Lung (tissue), 12 donors: Measurements from ENCODE around the gene UQCRC1. TPM values are rescaled to one million over a fixed set of nuclear protein-coding genes. Genes with fewer than 3 reads are reported as not detected.

Experiments
- ATAC-seq: fragments of 200-7000 bp; cut with Tn5 transposase; one replicate; pipeline ENCODE4 v1.9.1; 2020; ENCODE audit warnings: moderate number of reproducible peaks; ENCODE audit not compliant: insufficient read depth, low FRiP score
- DNase-seq, 3 donors: peaks; one replicate each; pipeline ENCODE4 v3.0.0-alpha.2; 2013 to 2017
- H3K27ac ChIP-seq, 2 donors: one replicate each; pipeline ENCODE4 v1.5.1; 2013; ENCODE audit warnings: mild to moderate bottlenecking in 2 of 2, moderate library complexity in 2 of 2, control low read depth in 1 of 2, inconsistent platforms in 1 of 2, low read depth in 1 of 2, low read length in 1 of 2
- H3K27me3 ChIP-seq, 3 donors: one replicate each; pipeline ENCODE4 v1.5.1; 2013; ENCODE audit warnings: low read length in 2 of 3; ENCODE audit not compliant: control insufficient read depth in 3 of 3, insufficient read depth in 3 of 3
- H3K36me3 ChIP-seq, 4 donors: one replicate each; pipeline ENCODE4 v1.5.1; 2013; ENCODE audit warnings: low read length in 4 of 4, mild to moderate bottlenecking in 1 of 4, moderate library complexity in 1 of 4; ENCODE audit not compliant: control insufficient read depth in 4 of 4, insufficient read depth in 4 of 4
- H3K4me1 ChIP-seq, 5 donors: one replicate each; pipeline ENCODE4 v1.5.1; 2013; ENCODE audit warnings: low read length in 5 of 5, mild to moderate bottlenecking in 2 of 5, moderate library complexity in 1 of 5; ENCODE audit not compliant: control insufficient read depth in 5 of 5, insufficient read depth in 5 of 5
- H3K4me3 ChIP-seq: one replicate; pipeline ENCODE4 v1.5.1; 2013; ENCODE audit warnings: mild to moderate bottlenecking, control low read depth, moderate library complexity
- H3K9ac ChIP-seq, 2 donors: one replicate each; pipeline ENCODE4 v1.5.1; 2013; ENCODE audit warnings: low read length in 2 of 2, control low read depth in 1 of 2; ENCODE audit not compliant: insufficient read depth in 1 of 2
- H3K9me3 ChIP-seq, 4 donors: one replicate each; pipeline ENCODE4 v1.5.1; 2013; ENCODE audit warnings: low read length in 3 of 4, mild to moderate bottlenecking in 1 of 4, moderate library complexity in 1 of 4; ENCODE audit not compliant: control insufficient read depth in 4 of 4, insufficient read depth in 3 of 4
- WGBS, 2 donors: extraction: QIAGEN DNeasy Blood & Tissue Kit; methylation state at CpG; one replicate each; pipeline ENCODE4 v1.1.7; 2013; 5-methylcytosine and 5-hydroxymethylcytosine counted together
- polyA plus RNA-seq, 2 donors: library from polyadenylated mRNA; stranded (reverse); fragments of 200-250 nt; gene quantifications; one replicate each; pipeline ENCODE4 v1.2.1, GENCODE V29; 2013
- total RNA-seq, 2 donors: library from RNA; depleted of rRNA in 1 of 2; stranded (reverse); fragments of >200 nt in 1 of 2; gene quantifications; one replicate each; pipeline ENCODE4 v1.2.1, GENCODE V29; 2014 to 2021
- TF ChIP-seq, protein P1 (sequence below): IDR thresholded peaks from 2 replicates; pipeline ENCODE4 v1.5.1; 2012; ENCODE audit warnings: mild to moderate bottlenecking; ENCODE audit errors: control extremely low read depth, extremely low read depth
- donor health status: control.
- donor health status: control.
- donor health status: Bipolar disorder and iron deficiency.
- donor health status: healthy.
- donor health status: DM: yes; HTN: yes; CAD: no.

UQCRC1 gene
- total and polyA plus RNA-seq, 4 donors = 98.5 to 225 (median 176) TPM

DNA sequence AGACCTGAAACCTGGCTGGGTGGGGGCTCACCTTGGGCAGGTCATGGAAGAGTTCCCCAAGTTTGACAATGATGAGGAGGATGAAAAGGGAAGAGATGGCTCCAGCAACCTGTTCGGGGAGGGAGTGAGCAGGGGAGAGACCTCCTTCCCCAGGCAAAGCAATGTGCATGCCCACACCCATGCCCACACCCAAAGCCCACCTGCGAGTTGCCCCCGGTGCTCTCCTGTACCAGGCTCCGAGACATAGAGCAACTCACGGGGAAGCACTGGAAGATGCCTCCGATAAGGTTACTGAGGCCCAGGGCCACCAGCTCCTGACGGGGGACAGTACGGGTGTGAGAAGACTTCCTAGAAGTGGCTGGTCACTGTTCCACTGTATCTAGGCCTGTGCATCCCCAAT, 21.0 kb upstream of the UQCRC1 start:
- TF ChIP-seq, protein P1, sequence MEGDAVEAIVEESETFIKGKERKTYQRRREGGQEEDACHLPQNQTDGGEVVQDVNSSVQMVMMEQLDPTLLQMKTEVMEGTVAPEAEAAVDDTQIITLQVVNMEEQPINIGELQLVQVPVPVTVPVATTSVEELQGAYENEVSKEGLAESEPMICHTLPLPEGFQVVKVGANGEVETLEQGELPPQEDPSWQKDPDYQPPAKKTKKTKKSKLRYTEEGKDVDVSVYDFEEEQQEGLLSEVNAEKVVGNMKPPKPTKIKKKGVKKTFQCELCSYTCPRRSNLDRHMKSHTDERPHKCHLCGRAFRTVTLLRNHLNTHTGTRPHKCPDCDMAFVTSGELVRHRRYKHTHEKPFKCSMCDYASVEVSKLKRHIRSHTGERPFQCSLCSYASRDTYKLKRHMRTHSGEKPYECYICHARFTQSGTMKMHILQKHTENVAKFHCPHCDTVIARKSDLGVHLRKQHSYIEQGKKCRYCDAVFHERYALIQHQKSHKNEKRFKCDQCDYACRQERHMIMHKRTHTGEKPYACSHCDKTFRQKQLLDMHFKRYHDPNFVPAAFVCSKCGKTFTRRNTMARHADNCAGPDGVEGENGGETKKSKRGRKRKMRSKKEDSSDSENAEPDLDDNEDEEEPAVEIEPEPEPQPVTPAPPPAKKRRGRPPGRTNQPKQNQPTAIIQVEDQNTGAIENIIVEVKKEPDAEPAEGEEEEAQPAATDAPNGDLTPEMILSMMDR = no peak
- Histone ChIP-seq H3K27ac (no peak overlapping the region), H3K9ac (no peak overlapping the region), H3K4me3 (no peak overlapping the region), H3K4me1 (peaks cover 0 to 9% (median 3%) of the 10 kb centered on the region in 5 donors), H3K27me3 (no peaks in the 10 kb centered on the region), H3K36me3 (peaks cover 0 to 50% (median 12%) of the 10 kb centered on the region in 4 donors), H3K9me3 (no peaks in the 10 kb centered on the region)
- DNase-seq (no peak), ATAC-seq (no peak)
- 94 to 98% methylated on average over 8 of the region's 8 CpGs for WGBS, 2 donors

DNA sequence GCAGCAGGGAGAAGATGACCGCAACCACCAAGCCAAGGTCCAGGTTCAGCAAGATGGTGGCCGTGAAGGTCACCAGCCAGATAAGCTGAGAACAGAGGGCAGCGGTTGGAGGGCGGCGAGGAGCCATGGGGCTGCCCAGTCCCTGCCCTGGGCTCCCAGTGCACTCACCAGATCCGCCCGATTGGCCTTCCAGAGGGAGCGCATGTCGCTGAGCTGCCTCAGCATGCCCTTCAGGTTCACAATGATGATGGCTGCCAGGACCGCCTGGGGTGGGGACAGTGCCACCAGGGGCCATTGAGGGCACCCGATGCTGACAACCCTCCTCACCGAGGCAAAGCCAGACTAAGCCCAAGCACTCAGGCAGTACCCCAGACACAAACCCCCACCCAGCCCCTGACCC, 20.4 kb upstream of the UQCRC1 start:
- DNase-seq (no peak), ATAC-seq (no peak)
- 96 to 98% methylated on average over 12 of the region's 12 CpGs for WGBS, 2 donors
- Histone ChIP-seq H3K9ac (no peak overlapping the region), H3K27me3 (no peaks in the 10 kb centered on the region), H3K4me3 (no peak overlapping the region), H3K4me1 (peaks cover 0 to 9% (median 3%) of the 10 kb centered on the region in 5 donors), H3K27ac (no peak overlapping the region), H3K9me3 (no peaks in the 10 kb centered on the region), H3K36me3 (peaks cover 0 to 50% (median 13%) of the 10 kb centered on the region in 4 donors)
- TF ChIP-seq, protein P1 = no peak

DNA sequence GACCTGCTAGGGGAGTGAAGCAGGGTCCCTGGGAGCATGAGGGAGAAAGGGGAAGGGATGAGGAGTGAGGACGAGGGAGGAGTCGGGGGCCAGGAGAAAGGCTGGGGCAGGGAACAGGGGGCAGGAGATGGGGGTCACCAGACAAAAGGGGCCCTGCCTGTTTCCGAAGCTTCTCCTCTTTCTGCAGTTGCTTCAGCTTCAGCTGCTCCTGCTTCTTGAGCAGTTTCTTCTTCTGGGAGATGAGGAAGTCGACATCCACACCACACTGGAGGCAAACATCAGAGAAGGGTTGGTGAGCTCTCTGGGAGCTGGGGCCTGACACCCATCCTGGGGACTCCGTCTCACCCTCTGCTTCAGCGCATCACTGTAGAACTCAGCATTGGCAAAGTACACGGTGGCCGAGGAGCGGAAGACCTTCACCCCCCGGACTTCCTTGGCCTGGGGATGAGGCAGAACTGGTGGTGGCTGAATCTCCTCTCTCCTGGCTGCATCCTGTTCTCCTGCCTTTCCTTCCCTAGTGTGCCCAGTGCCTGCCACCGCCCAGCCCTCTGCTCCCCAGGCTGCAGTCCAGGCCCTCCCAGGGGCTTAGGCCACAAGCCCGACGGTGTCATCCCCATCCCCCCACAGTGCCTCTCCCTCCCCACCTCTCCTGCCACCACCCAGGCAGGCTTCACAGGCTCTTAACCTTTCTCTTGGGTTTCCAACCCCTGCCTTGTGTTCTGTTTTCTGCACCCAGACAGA, 19.0 kb upstream of the UQCRC1 start:
- DNase-seq (no peak), ATAC-seq (no peak)
- H3K4me1 ChIP-seq = no peaks in the 10 kb centered on the region
- H3K36me3 ChIP-seq = peaks cover 0 to 49% (median 13%) of the 10 kb centered on the region in 4 donors
- no peak overlapping the region for H3K9ac ChIP-seq
- no peaks in the 10 kb centered on the region for H3K27me3 ChIP-seq
- H3K27ac ChIP-seq = no peak overlapping the region
- H3K9me3 ChIP-seq = no peaks in the 10 kb centered on the region
- 85 to 88% methylated on average over 13 of the region's 13 CpGs for WGBS, 2 donors
- no peak overlapping the region for H3K4me3 ChIP-seq
- TF ChIP-seq, protein P1 = no peak
